ENCODE measurements around the gene GAS7.
A peak's percentile ranks its signal among the peaks of the same experiment; 100 is the strongest.

The GAS7 gene

GRCh38 chr17:10127819-10128425 is 70.5 kb downstream of the GAS7 start:
- DNase-seq, result peak; percentile 88

GRCh38 chr17:10126616-10127501 is 71.5 kb downstream of the GAS7 start:
- no peak for DNase-seq

- DNase-seq, result no peak
These were observed 72.2 kb downstream of the GAS7 start for GRCh38 chr17:10126276-10126615.

GRCh38 chr17:10125531-10126275 is 72.7 kb downstream of the GAS7 start:
- DNase-seq, result no peak

- DNase-seq, result no peak
These were observed 75.3 kb downstream of the GAS7 start for GRCh38 chr17:10123093-10123492.

- DNase-seq, result no peak
These were observed 76.3 kb downstream of the GAS7 start for GRCh38 chr17:10121971-10122707.

GRCh38 chr17:10120749-10121148 is 77.7 kb downstream of the GAS7 start:
- DNase-seq, result no peak

GRCh38 chr17:10120109-10120485 is 78.3 kb downstream of the GAS7 start:
- no peak for DNase-seq

- no peak for DNase-seq
These were observed 79.0 kb downstream of the GAS7 start for GRCh38 chr17:10119203-10120108.

GRCh38 chr17:10118788-10119130 is 79.6 kb downstream of the GAS7 start:
- DNase-seq, result no peak

GRCh38 chr17:10117581-10118001 is 80.8 kb downstream of the GAS7 start:
- no peak for DNase-seq

GRCh38 chr17:10116753-10117420 is 81.5 kb downstream of the GAS7 start:
- no peak for DNase-seq

- DNase-seq, result no peak
These were observed 82.1 kb downstream of the GAS7 start for GRCh38 chr17:10116267-10116666.

- no peak for DNase-seq
These were observed 82.9 kb downstream of the GAS7 start for GRCh38 chr17:10115536-10115932.

GRCh38 chr17:10114931-10115535 is 83.4 kb downstream of the GAS7 start:
- DNase-seq, result peak; percentile 71

GRCh38 chr17:10112962-10113361 is 85.4 kb downstream of the GAS7 start:
- DNase-seq, result no peak

GRCh38 chr17:10111907-10112452 is 86.4 kb downstream of the GAS7 start:
- no peak for DNase-seq

GRCh38 chr17:10109146-10109545 is 89.3 kb downstream of the GAS7 start:
- DNase-seq, result no peak

- no peak for DNase-seq
These were observed 90.9 kb downstream of the GAS7 start for GRCh38 chr17:10107316-10108165.

- no peak for DNase-seq
These were observed 92.3 kb downstream of the GAS7 start for GRCh38 chr17:10106067-10106466.

Data from amniotic stem cell (primary cell).